Ecto neural progenitor cell (in vitro differentiated cells): ENCODE measurements around the gene ZMYND11.

Experiments
- DNase-seq: peaks from one replicate; pipeline ENCODE4 v3.0.0-alpha.2; 2018; ENCODE audit warnings: low spot score

Gene ZMYND11

DNA sequence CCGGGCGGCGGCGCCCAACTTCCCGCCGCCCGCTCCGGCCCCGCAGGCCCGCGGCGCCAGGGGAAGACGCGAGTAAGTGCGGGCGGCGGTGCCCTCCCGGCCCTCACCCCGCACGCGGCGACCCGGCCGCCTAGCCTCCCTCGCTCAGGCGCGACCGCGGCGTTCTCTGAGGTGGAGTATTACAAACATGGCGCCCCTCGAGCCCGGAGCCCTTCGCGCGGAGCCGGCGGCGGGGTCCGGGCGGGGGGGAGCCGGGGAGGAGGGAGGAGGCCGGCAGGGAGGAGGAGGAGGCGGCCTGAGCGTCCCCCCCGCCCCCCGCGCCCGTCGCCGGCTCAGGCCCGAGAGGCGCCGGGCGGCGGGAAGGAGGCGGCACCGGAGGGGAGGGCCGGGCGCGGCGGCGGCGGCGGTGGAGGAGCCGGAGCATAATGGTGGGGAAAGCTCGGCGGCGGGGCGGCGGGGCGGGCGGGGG lies at the start of gene ZMYND11:
ZMYND11 (plus strand) TSS at position 324 of the 469 bp plus-strand sequence. CDS start 44,558 bp downstream, outside the sequence.
- DNase-seq, result peak; percentile 80

DNA sequence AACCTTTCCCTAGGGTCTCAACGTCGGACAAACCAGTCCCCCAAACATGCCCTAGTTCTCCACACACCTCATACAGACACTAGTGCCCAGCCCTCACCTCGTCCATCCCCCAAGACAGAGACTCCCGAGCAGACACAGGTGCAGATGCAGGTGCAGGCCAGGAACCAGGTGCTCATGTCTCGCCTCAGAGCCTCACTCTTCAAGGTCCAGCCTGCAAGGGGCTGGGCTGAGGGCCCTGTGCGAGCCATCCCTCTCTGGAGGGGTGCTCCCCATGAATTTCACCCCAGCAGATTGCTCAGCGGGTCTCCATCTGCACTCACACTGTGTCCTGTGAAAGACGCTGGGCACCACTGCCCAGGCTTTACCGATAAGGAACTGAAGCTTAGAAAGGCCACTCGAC lies 49.2 kb upstream of the ZMYND11 start:
- no peak for DNase-seq

DNA sequence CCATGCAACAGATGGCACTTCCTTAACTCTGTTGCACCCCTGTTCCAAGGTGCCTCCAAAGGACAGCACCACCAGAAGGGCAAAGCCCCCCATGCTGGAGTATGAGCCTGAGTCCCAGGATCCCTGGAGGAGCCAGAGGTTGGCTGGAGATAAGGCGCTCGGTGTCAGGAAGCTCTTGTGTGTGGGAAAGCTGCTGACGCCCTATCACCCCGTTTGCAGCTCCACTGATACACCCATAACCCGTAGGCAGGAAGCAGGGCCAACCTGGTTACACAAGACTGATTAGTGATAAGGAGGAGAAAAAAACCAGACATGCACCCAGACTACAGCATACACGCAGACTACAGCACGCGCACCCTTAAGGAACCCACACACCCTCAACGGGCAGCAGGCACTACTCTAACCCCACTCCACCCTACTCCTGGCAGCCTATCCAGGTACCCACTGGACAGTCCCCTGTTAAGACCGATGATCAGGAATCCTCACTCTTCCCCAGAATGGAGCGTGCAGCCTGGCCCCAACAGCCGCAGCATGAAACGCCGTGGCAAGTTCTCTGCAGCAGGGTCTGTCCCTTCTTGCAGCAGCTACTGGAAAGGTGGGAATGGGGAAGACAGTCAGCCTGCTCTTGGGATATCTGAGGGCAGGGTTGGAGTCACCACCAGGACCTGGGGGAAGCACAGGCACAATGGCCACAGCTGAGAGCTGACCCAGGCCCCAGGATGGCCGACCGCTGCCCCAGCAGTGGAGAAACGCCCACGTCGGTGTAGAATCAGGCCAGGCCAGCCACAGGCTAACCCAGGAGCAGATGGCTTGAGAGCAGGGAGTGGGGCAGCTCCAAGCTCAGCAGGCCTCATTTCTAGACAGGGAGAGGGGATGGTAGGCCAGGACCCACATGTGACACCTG lies 47.8 kb upstream of the ZMYND11 start:
- DNase-seq, result no peak

DNA sequence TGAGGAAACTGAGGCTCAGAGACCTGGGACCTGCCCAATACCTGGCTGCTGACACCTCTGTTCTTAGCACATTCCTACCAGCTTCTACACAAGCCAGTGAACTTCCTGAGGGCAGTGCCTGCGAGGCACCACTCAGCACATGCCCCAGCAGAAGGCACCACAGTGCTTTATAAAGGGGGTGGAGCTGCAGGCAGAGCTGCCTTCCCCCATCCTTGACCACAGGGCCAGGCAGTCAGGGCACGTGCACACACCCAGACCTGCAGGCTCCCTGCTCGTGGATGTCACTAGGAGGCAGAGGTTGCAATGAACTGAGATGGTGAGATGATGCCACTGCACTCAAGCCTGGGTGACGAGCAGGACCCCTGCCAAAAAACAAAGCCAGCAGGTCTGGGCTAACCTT lies 47.0 kb upstream of the ZMYND11 start:
- DNase-seq, result no peak

DNA sequence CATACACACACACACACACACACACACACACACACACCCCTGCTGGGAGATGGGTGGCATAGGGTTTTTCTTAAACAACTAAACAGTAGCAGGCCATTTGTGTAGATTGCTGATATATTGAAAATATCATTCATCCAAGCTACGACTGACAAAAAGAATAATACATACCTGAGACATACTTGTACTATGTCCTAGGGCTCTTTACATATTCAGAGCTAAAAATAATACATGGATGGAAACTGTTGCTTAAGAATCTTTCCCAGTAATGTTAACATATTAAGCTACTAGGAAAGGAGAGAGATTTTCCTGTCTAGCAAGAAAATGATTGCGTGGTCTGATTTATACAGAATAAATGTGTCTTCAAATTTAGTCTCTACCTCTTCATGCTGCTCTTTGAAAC lies 46.0 kb upstream of the ZMYND11 start:
- DNase-seq, result no peak

DNA sequence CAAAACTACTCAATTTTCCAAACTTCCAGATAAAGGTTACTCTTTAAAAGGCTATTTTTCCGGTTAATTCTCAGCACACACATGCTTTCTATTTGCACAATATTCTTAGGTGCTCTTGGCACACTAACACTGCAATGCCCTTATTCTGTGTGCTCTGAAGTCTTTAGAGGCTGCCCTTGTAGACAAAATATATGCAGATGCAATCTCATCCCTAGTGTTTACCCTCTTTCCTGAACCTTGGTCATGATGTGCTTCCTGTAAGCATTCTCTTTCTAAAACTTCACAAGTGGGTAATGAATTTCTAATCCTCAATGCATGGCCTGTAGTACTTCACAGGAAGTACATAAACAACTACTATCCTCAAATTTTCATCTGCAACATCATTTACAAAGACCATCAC lies 45.1 kb upstream of the ZMYND11 start:
- no peak for DNase-seq

DNA sequence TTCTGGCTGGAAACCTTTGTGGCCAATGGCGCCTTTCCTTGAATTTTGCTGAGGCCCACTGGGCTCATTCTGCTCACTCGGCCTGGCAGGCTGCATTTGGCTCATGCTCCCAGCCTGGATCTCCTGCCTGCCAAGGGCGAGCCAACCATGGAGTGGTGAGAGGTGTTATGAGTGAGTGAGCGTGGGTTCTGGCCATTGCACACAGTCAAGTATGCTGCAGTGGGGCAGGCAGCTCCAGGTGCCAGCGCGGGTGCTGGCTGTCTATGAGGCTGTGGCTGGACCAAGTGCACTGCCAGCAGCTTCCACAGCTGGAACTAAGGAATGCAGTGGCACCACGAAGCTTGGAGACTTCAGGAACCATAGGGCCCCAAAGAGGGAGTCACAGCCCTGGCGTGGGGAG lies 43.9 kb upstream of the ZMYND11 start:
- no peak for DNase-seq

DNA sequence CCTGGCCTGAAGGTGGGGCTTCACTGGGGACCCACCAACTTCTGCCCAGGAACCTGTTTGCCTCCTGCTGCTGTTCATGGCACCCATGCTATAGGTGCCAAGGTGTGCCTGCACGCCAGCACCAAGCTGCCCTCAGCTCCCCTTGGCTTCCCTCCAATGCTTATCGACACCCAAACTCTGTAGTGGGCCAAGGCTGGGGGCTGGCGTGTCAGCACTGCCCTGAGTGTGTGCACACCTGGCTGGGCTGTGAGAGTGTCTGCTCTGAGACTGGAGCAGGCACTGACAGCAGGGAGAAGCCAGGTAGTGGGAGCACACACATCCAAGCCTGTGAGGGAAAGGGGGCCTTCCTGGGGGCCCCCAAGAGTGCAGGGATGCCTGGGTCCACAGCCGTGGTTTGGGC lies 43.1 kb upstream of the ZMYND11 start:
- no peak for DNase-seq

DNA sequence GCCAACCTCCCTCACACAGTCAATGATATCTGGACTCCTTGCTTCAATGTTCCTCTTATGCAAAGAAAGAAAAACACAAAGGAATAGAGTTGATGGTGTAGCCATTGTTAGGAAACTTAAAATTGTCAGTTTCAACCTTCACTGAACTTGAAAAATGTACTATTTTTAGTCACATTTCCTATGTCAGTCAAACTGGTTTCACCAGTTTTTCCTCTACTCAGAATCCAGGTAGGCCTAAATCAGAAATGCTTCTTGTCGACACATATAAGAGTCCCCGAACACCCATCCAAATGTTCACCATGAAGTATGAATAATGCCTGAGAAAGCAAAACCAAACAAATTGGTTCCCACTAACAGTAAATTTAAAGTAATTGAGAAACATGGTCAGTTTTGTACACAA lies 42.4 kb upstream of the ZMYND11 start:
- DNase-seq, result no peak

DNA sequence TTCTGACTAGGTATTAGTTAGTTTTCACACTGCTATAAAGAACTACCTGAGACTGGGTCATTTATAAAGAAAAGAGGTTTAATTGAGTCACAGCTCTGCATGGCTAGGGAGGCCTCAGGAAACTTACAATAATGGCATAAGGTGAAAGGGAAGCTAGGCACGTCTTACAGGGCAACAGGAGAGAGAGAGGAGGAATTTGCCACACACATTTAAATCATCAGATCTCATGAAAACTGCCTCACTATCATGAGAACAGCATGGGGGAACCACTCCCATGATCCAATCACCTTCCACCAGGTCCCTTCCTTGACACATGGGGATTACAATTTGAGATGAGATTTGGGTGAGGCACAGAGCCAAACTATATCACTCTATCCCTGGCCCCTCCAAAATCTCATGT lies 40.6 kb upstream of the ZMYND11 start:
- no peak for DNase-seq

DNA sequence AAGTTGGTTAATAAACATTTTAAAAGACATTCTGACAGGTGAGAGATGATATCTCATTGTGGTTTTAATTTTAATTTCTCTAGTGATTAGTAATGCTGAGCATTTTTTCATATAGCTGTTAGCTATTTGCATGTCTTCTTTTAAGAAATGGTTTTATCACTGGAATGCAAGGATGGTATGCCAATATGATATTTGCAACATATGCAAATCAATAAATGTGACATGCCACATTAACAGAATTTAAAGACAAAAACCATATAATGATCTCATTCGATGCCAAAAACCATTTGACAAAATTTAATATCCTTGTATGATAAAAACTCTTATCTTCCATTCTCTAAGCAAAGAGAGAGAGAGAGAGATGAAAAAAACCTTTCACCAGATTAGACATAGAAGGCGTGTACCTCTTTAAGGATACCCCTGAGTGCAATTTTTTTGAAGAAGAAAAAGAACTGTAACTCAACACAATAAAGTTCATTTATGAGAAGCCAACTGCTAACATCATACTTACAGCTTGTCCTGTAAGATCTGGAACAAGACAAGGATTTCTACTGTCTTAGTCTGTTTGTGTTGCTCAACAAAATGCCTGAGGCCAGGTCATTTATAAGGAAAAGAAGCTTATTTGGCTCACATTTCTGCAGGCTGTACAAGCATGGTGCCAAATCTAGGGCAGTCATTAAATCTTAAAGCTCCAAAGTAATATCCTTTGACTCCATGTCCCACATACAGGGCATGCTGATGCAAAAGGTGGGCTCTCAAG lies 39.7 kb upstream of the ZMYND11 start:
- no peak for DNase-seq

DNA sequence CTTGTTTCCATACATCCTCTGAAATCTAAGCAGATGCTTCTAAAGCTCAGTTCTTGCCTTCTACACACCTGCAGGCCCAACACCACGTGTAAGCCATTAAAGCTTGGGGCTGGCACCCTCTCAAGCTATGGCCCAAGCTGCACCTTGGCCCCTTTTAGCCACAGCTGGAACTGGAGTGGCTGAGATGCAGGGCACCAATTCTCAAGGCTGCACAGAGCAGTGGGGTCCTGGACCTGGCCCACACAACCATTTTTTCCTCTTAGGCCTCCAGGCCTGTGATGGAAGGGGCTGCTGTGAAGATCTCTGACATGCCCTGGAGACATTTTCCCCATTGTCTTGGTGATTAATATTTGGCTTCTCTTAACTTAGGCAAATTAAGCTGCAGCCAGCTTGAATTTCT lies 38.8 kb upstream of the ZMYND11 start:
- no peak for DNase-seq

DNA sequence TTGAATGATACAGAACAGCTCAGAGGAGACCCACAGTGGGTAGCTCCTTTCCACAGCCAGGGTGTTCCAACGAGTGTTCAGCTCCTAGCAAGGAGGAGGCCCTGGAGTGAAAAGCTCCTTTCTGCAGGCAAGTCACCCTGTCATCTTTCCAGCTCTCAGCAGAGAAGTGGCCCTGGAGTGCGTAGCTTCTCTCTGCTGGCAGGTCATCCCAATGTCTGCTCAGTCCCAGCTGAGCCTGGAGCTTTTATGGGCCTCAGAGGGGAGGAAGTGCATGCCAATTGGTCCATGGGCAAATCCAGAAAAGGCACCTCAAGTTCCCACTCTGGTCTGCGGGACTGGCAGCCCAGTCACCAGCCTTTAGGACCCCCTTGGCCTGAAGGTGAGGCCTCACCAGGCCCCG lies 30.8 kb upstream of the ZMYND11 start:
- DNase-seq, result no peak

DNA sequence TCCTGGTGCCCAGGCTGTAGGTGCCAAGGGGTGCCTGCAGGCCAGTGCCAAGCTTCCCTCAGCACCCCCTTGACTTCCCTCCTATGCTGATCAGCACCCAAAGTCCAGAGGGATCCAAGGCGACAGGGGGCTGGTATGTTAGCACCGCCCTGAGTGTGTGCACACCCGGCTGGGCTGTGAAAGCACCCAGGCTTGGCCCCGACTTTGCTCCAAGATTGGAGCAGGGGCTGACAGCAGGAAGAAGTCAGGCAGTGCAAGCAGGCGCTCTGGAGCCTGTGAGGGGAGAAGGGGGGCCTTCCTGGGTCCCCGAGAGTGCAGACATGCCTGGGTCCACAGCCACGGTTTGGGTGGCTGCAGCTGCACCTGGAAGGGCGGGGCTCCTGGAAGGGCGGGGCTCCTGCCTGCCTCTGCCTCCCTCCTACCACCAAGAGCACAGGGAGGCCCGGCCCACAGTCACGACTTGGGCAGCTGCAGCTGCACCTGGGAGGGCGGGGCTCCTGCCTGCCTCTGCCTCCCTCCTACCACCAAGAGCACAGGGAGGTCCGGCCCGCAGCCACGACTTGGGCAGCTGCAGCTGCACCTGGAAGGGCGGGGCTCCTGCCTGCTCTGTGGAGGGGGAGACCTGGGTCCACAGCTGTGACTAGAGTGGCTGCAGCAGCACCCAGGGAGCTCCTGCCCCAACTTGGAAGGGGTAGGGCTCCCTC lies 30.2 kb upstream of the ZMYND11 start:
- no peak for DNase-seq

DNA sequence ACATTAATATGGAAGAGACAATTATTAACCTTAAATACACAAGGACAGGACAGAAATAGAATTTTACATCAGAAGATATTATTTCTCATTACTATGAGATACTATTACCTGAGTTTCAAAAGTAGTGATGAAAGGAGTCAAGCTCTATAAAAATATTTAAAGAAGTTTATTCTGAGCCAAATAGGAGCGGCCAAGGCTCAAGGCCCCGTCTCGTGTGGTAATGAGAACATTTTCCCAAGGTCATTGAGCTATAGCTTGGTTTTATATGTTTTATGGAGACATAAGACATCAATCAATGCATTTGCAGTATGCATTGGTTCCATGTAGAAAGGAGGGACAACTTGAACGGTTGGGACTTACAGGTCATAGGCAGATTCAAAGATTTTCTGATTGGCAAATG lies 29.4 kb upstream of the ZMYND11 start:
- DNase-seq, result no peak

DNA sequence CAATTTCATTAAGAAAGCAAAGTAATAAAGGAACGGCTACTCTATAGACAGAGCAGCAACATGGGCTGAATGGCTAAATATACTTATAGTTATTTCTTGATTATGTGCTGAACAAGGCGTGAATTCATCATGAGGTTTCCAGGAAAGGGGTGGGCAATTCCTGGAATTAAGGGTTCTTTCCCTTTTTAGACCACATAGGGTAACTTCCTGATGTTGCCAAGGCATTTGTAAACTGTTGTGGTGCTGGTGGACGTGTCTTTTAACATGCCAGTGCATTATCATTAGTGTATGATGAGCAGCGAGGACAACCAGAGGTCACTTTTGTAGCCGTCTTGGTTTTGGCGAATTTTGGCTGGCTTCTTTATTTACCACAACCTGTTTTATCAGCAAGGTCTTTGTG lies 28.5 kb upstream of the ZMYND11 start:
- DNase-seq, result no peak

DNA sequence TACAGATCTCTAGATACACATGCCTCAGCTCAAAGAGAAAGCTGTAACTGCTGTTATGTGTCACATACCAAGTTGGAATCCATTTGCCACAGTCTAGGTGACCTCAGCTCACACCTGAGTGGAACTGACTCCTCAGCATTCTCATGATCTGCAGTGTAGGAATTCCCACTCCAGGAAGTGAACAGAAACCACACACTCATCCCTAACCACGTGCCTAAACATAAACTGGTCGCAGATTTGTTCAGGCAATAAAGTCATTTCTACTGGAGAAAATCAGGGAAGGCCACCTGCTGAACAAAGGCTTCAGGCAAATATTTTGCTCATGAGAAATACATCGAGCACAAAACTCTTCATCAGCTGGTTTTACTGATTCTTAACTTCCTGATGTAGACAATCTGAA lies 23.0 kb upstream of the ZMYND11 start:
- no peak for DNase-seq

DNA sequence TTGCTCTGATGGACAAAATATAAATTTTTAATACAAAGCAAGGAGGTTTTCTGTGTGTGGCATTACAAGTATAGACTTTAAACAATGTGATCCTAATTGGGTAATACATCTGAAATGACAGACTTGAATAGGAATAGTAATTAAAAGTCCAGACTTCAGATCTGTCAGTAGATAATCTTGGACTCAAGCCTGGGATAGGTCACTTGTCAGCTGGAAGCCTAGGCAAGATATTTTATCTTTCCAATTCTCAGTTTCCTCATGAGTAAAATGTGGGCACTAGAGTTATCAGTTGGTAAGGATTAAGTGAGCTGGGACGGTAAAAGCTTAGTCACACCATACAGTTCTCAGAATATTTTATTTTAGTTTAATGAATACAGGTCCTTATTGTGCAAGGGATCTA lies 10.4 kb upstream of the ZMYND11 start:
- no peak for DNase-seq

DNA sequence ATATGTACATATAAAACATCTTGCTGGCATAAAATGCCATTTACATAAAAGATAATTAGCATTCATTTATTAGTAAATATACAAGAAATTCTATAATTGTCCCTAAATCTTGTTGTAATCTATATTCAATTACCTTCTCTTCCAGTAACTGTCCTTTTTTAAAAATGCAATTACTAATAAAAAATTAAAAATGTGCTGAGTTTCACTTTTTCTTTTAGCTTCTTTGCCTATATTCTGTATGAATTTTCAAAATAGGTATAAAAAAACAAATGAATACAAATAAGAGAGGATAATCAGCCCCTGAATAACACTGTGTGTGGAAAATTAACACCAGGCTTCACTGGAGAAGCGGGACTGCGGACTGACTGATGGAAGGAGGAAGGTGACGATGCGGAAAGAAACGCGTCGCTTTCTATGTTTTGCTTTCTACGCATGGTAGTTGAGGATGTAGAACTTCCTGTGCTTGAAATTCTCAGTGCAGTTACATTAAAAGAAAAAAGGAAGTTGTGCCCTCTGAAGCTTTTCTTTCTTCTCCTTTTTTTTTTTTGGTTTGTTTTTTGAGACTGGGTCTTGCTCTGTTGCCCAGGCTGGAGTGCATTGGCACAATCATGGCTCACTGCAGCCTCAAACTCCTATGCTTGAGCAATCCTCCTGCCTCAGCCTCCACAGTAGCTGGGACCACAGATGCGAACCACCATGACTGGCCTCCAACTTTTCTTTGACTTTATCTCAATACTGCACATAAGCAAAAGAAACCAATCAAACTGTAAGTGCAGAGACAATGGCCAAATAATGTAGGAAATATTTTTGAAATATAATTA lies 7.4 kb upstream of the ZMYND11 start:
- DNase-seq, result no peak

DNA sequence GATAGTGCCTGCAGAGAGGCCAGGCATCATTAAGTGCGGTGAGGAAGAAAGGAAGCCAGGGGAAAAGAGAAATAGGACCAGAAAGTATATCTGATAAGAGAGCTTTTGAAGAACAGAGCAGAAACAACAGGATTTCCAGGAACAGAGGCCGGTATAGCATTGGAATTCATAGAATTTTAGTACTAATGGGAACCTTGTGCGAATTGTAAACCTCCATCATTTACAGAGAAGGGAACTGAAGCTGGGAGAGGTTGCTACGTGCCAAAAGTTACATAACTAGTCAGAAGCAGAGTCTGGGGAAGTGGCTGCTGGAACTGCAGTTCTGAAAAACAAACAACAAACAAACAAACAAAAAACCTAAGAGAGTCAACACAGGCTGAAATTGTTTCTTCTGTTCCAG lies 5.4 kb upstream of the ZMYND11 start:
- no peak for DNase-seq

DNA sequence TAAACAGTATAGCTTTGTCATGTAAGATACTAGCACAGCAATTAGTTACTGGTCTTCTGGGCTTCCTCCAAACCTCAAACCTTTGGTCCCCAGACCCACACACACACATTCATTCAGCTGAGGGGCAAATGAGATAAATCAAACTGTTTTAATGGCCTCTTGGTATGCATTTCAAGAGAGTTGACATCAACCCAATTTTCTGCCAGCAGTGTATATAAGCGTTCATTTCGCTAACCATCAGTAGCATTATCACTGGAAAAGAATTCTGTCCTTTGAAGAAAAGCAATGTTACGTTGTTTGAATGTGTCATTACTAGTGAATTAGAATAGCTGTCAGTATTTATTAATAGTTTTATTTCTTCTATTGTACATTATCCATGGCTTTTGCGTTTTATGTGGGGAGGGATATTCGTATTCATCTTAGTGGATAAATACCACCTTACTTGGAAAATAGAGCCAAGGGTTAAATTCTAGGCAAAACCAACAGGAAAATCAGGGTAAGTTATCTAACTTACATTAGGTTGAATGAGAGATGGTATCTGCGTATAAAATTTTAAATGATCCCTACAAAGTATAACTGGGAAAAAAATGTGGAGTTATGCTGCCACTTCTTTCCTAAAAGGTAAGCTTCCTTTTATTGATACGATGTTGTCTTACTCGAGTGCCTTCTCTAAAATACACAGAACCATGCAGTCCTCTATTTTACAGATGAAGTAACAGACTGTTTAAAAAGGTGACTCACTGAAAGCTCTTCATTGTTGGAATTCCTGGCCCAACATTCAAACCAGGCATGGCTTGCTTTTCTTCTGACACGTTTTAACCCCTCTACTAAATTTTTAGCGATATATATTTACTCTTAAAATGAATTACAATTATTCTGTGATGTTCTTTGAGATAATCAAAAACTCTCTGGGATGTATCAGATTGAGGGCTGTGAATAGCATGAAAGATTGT lies 2.0 kb upstream of the ZMYND11 start:
- no peak for DNase-seq
